IPS-15b (cell line): Measurements from ENCODE around the gene BTN3A1.

ENCODE experiments used
- H3K27me3 ChIP-seq: one replicate; pipeline ENCODE4 v1.6.1; 2013; ENCODE audit warnings: low read length; ENCODE audit not compliant: control insufficient read depth, insufficient read depth
- H3K36me3 ChIP-seq: one replicate; pipeline ENCODE4 v1.6.1; 2013; ENCODE audit warnings: low read length; ENCODE audit not compliant: control insufficient read depth, insufficient read depth
- H3K4me1 ChIP-seq: one replicate; pipeline ENCODE4 v1.6.1; 2013; ENCODE audit warnings: mild to moderate bottlenecking, low read length; ENCODE audit not compliant: control insufficient read depth, insufficient read depth
- H3K4me3 ChIP-seq: one replicate; pipeline ENCODE4 v1.5.1; 2013; ENCODE audit warnings: low read depth, low read length
- H3K9ac ChIP-seq: one replicate; pipeline ENCODE4 v1.6.1; 2013; ENCODE audit warnings: low read depth, mild to moderate bottlenecking, low read length
- H3K9me3 ChIP-seq: one replicate; pipeline ENCODE4 v1.6.1; 2013; ENCODE audit warnings: mild to moderate bottlenecking, low read length; ENCODE audit not compliant: control insufficient read depth, insufficient read depth

The BTN3A1 gene

GRCh38 chr6:26401389-26401986, 587 bp upstream of the BTN3A1 start:
- Histone ChIP-seq H3K4me3 (peak overlapping the region; percentile 74), H3K36me3 (no peaks in the 10 kb centered on the region), H3K9me3 (no peaks in the 10 kb centered on the region), H3K27me3 (no peaks in the 10 kb centered on the region), H3K9ac (no peak overlapping the region), H3K4me1 (peaks cover 7% of the 10 kb centered on the region)

- Histone ChIP-seq H3K4me1 (peaks cover 7% of the 10 kb centered on the region), H3K27me3 (no peaks in the 10 kb centered on the region), H3K9ac (no peak overlapping the region), H3K4me3 (no peak overlapping the region), H3K9me3 (no peaks in the 10 kb centered on the region), H3K36me3 (no peaks in the 10 kb centered on the region)
These were observed 1.8 kb downstream of the BTN3A1 start for GRCh38 chr6:26403893-26404292.

- Histone ChIP-seq H3K9me3 (no peaks in the 10 kb centered on the region), H3K36me3 (no peaks in the 10 kb centered on the region), H3K4me1 (peaks cover 7% of the 10 kb centered on the region), H3K27me3 (no peaks in the 10 kb centered on the region), H3K9ac (no peak overlapping the region), H3K4me3 (no peak overlapping the region)
These were observed 2.5 kb downstream of the BTN3A1 start for GRCh38 chr6:26404546-26404945.

- no peak overlapping the region for H3K9ac ChIP-seq
- H3K27me3 ChIP-seq: no peaks in the 10 kb centered on the region
- H3K4me3 ChIP-seq: no peak overlapping the region
- no peaks in the 10 kb centered on the region for H3K36me3 ChIP-seq
- no peaks in the 10 kb centered on the region for H3K9me3 ChIP-seq
- H3K4me1 ChIP-seq: peaks cover 2% of the 10 kb centered on the region
These were observed 7.0 kb downstream of the BTN3A1 start for GRCh38 chr6:26408828-26409730.

- peaks cover 2% of the 10 kb centered on the region for H3K4me1 ChIP-seq
These were observed 9.7 kb downstream of the BTN3A1 start for GRCh38 chr6:26411751-26412150.

GRCh38 chr6:26412228-26412627, 10.2 kb downstream of the BTN3A1 start:
- Histone ChIP-seq H3K9ac (no peak overlapping the region), H3K4me3 (no peak overlapping the region), H3K4me1 (peaks cover 2% of the 10 kb centered on the region), H3K9me3 (no peaks in the 10 kb centered on the region), H3K36me3 (no peaks in the 10 kb centered on the region), H3K27me3 (no peaks in the 10 kb centered on the region)

More at GRCh38 chr6:26411751-26412150, 9.7 kb downstream of the BTN3A1 start:
- H3K9ac ChIP-seq: no peak overlapping the region
- H3K4me3 ChIP-seq: no peak overlapping the region
- no peaks in the 10 kb centered on the region for H3K9me3 ChIP-seq
- H3K36me3 ChIP-seq: no peaks in the 10 kb centered on the region
- no peaks in the 10 kb centered on the region for H3K27me3 ChIP-seq

- no peak overlapping the region for H3K4me3 ChIP-seq
These were observed 10.9 kb downstream of the BTN3A1 start for GRCh38 chr6:26412954-26413353.

GRCh38 chr6:26414281-26414680, 12.2 kb downstream of the BTN3A1 start:
- H3K9me3 ChIP-seq: no peaks in the 10 kb centered on the region
- H3K4me1 ChIP-seq: peaks cover 2% of the 10 kb centered on the region

More at GRCh38 chr6:26412954-26413353, 10.9 kb downstream of the BTN3A1 start:
- Histone ChIP-seq H3K4me1 (peaks cover 2% of the 10 kb centered on the region), H3K36me3 (no peaks in the 10 kb centered on the region), H3K27me3 (no peaks in the 10 kb centered on the region), H3K9me3 (no peaks in the 10 kb centered on the region), H3K9ac (no peak overlapping the region)

GRCh38 chr6:26415036-26415614, 13.1 kb downstream of the BTN3A1 start:
- no peak overlapping the region for H3K9ac ChIP-seq
- H3K4me3 ChIP-seq: no peak overlapping the region
- H3K36me3 ChIP-seq: no peaks in the 10 kb centered on the region
- H3K4me1 ChIP-seq: no peaks in the 10 kb centered on the region
- no peaks in the 10 kb centered on the region for H3K9me3 ChIP-seq
- no peaks in the 10 kb centered on the region for H3K27me3 ChIP-seq

More at GRCh38 chr6:26414281-26414680, 12.2 kb downstream of the BTN3A1 start:
- H3K9ac ChIP-seq: no peak overlapping the region
- no peaks in the 10 kb centered on the region for H3K27me3 ChIP-seq
- H3K4me3 ChIP-seq: no peak overlapping the region
- no peaks in the 10 kb centered on the region for H3K36me3 ChIP-seq

- H3K9me3 ChIP-seq: no peaks in the 10 kb centered on the region
- no peak overlapping the region for H3K9ac ChIP-seq
- peaks cover 3% of the 10 kb centered on the region for H3K4me1 ChIP-seq
- no peaks in the 10 kb centered on the region for H3K27me3 ChIP-seq
- H3K36me3 ChIP-seq: no peaks in the 10 kb centered on the region
- H3K4me3 ChIP-seq: no peak overlapping the region
These were observed 13.7 kb downstream of the BTN3A1 start for GRCh38 chr6:26415791-26416190.

- no peak overlapping the region for H3K9ac ChIP-seq
- H3K9me3 ChIP-seq: no peaks in the 10 kb centered on the region
- no peaks in the 10 kb centered on the region for H3K27me3 ChIP-seq
- H3K4me3 ChIP-seq: no peak overlapping the region
- H3K36me3 ChIP-seq: no peaks in the 10 kb centered on the region
- peaks cover 4% of the 10 kb centered on the region for H3K4me1 ChIP-seq
These were observed 14.2 kb downstream of the BTN3A1 start for GRCh38 chr6:26416288-26416687.
